DMS 273 (cell line): ENCODE data around the gene ZNF740.

Experiments used
- DNase-seq: peaks from one replicate; lab custom pipeline; 2025; ENCODE audit not compliant: unreplicated experiment; lab: John Stamatoyannopoulos, UW

Gene ZNF740

DNA sequence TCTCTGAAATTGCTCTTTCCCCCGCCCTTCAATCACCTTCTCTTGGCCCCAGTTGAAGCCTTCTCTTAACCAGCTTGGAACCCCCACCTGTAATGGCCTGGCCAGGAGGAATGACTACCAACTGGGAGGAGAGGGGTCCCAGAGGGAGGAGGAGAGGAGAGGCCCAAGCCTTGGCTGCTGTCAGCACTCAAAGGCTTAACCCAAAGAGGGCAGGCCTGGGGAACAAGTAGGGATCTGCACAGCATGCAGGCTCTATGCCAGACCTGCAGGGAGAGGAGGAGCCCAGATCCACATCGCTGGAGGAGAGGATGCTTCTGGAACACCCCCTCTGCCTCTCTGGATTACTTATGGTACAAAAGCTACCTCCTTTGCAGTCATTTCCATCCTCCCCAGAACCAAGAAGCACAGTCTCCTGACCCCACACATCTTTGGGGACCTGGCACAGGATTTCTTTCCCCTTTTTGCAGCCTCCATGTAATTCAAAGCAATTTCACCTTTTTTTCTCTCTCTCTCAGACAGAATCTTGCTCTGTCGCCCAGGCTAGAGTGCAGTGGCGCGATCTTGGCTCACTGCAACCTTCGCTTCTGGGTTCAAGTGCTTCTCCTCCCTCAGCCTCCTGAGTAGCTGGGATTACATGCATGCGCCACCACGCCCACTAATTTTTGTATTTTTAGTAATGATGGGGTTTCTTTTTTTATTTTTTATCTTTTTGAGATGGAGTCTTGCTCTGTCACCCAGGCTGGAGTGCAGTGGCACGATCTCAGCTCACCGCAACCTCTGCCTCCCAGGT, 45.3 kb downstream of the ZNF740 start:
- peak; percentile 46 for DNase-seq

DNA sequence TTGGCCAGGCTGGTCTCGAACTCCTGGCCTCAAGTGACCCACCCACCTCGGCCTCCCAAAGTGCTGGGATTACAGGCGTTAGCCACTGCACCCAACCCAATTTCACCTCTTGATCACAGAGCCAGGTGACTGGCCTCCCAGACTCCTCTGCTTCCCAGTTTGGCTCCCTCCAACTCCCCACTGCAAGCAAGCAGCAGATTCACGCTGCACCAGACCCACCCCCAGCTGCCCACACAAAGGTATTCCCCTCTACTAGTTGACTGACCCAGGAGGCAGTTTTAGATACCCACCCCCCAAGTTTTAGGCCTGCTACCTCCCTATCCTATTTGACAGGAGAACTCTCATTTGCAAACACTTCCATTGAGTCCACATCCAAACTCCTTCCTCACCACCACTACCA, 46.3 kb downstream of the ZNF740 start:
- no peak for DNase-seq

DNA sequence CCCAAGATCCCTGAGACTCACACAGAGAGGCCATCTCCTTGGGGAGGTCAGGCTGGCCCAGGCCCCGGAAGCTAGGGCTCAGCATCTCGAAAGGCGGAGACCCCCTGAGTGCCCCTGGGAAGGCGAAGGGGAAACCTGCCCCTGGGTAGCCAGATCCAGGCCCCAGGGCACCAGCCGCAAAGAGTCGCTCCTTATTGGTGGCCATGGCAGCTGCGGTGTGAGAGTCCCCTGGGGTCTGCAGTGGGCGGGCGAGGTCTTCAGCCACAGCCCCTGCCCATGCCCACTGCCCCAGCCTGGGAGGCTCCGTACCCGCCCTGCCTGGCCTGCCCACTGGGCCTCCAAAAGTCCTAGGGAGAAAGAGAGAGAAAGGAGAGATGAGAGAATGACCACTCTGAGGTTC, 46.8 kb downstream of the ZNF740 start:
- no peak for DNase-seq

DNA sequence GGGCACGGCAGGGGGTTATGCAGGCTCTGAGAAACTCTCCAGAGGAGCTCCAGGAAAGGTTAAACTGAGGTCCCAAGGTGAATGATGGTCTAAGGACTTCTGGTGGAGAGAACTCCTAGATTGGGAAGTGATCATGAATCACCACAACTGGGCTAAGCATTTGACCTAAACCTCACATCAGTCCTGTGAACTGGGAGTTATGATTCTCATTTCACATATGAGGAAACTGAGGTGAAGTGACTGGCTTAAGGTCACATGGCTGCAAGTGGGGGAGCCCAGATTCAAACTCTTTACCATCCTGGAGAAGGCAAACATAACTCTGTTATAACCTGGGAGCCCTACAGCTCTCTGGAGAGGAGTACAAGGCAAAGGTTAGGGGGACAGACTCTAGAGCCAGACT, 47.3 kb downstream of the ZNF740 start:
- no peak for DNase-seq

DNA sequence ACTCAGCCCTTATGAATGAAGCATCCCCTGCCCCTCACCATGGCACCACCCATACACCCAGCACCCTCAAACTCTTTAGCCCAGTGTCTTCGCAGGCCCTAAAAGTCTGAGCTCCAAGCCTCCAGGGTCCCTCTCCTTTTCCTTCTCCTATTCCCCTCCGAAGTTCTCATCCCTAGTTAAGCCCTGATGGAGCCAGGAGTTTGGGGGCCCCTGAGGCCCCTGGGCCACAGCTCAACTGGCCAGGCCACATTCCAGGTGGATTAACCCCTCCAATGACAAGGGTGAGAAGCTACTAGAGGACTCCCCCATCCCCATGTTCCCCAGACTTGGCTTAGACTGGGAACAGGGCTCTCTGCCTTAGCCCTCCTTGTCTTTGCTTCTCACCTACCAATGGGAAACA, 48.9 kb downstream of the ZNF740 start:
- no peak for DNase-seq

DNA sequence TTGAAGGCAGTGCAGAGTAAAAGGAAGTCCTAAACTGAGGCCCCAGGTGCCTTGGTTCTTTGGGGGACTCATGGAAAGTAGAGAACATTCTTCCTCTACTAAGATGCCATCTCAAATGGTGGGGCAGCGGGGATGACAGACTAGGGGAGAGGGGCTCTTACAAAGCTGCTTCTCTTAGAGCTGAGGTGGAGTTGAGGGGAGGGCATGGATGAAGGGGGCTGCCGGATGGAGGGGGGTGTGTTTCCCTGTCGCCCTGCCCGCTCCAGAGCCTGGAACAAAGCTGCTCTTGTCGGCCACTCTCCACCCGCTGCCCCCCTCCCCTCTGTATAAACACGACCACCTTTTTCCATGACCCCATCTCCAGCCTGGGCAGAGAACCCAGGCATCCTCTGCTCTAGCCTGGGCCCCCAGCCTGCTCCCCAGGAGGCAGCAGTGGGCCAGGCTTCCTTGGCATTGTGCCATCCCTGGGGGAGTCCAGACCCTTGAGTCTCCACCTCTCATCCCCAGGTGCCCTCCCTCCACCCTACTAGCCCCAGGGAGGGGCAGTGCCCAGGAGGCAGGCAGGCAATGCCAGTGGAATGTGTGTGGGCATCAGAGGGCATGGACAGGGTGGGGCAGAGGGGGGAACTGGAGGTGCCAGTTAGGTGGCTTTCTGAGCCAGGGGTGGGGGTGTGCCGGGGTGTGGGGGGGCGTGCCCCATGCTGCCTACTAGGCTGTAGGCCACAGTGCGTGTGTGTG, 49.8 kb downstream of the ZNF740 start:
- no peak for DNase-seq

DNA sequence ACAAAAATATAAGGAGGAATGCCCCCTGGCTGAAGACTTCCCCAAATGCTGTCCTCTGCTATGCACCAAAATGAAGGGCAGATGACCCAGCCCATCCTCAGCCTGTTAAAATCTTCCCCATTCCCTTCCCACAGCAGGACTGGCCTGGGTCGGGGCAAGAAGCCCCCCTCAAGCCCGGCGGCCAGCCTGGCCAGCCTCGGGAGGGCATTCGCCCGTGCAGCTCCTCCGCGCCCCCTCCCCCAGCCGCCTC, 51.1 kb downstream of the ZNF740 start:
- no peak for DNase-seq

DNA sequence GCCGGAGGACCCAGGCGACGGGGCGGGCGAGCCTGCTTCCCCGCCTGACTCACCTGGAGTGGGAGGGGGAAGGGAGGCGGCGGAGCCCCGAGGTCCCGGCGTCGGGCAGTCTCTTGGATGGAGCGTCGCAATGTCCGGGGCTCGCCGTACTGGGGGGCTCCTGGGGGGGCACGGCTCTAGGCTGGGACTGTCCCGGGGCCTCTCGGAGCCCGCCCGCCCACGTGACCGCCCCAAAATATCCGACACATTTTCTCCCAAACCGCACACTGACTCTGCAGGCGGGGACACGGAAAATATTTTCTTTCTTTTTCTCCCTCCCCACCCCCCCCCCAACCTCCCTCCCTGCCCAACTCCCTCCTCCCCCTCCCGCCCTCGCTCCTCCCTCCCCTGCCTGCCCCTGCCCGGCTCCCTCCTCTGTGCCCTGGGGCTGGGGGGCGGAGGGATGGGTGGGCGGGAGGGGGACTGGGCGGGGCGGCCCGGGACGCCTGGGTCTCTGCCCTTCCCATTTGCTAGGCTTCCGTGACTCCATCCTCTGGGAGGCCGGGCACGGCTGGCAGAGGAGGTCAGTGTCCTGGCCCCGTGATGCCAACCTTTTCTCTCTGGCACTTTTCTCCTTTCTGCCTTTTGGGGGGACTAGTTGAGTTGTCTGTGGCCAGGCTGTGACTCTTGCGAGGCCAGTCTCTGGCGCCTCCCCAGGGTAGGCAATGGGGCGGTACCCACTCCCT, 51.6 kb downstream of the ZNF740 start, which contains the start of gene RARG:
RARG (minus strand) TSS at position 289 of the 725 bp plus-strand sequence. CDS start 4,664 bp downstream, outside the sequence.
- DNase-seq = peak; percentile 72

DNA sequence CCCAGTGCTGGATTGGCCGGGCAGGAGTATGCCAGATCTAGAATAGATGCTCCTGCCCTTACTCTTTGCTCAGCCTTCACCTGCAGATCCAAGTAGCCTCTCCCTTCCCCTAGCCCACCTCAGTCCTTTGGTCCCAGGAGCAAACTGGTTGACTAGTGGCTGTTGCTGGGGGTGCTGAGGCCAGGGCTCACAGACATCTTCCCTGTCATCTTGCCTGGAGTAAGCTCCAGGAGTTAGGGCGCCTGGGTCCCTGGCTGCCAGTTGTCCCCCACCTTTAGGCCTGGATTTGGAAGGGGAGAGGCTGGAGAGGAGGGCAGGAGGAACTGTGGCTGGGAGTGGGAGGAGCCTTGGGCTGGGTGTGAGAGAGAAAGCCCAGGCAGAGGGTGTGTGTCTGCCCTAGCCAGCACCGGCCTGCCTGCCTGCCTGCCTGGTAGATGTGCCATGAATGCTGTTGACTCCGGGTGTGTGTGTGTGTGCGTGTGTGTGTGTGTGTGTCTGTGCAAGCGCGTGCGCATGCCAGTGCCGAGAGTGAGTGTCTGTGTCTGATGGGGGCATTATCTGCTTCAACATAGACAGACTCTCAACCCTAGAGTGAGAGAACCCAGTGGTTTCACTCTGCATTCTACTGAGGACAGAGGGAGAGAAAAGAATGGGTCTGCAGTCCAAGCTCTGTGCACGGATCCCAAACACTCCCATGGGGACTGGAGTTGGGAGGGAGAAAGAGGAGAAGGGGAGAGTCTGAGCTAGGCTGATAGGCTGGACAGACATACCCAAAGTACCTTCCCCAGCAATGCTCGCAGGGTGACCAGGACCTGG, 52.3 kb downstream of the ZNF740 start:
- DNase-seq = peak; percentile 49

DNA sequence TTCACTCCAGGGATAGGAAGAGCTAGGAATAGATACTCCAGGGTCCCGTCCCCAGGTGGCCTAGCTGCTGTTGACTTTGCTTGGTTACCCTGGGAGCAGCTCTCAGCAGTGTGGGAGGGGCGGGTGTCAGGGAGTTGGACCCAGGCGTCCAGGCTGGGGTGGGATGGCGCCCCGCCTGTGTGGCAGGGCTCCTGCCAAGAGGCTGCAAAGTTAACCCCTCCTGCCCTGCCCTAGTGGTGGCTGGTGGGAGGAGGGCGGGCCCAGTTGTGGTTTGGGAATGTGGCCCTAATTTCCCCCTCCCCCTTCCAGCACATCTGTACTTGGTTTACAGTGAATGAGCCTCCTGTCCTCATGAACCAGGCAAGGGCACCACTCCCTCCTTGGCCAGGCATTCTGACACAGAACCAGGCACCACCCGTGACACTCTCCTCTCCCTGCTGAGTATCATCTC, 53.2 kb downstream of the ZNF740 start:
- DNase-seq = no peak

DNA sequence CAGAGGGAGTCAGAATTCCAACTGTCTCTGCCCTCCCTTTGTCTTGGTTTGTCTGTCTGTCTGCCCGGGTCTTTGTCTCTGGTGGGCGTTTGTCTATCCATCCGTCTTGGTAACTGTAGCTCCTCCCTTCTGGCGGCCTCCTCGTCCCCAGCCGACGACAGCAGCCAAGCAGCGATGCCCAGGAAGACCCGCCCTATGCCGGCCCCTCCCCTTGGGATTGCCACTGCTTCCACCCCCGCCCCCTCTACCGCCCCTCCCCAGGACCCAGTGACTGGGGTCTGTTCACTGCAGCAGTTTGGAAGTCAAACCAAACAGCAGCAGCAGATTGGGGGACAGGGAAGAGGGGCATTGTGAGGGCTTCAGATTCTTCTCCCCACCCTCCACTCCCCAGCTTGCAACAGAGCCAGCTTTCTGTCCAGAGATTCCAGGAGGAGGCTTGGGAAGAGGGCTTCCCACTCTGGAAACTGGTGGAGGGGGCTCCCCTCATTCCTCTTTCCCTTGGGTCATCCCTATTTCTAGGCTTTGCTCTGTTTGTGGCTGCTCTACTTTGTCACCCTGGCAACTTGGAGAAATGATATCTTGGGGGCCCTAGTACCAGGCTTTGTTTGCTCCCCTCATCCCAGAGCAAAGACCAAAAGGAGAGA, 53.9 kb downstream of the ZNF740 start:
- peak; percentile 34 for DNase-seq

DNA sequence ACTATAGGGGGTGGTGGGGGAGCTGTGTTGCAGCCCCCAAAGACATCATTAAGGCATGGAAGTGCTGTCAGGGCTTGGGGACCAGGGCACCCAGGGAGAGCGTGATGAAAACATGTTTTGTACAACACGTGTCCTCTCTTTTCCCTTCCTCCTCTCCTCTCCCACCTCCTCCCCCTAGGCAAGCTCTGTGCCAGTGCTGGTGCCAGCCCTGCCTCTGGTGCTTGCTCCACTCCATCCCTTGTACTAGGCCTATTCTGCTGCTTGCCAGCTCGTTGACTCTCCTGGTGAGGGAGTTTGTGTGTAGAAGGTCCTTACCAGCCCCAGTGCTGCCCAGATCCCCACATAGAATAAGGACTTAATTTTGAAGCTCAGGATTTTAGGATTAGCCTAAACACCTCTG, 54.6 kb downstream of the ZNF740 start:
- DNase-seq = no peak

DNA sequence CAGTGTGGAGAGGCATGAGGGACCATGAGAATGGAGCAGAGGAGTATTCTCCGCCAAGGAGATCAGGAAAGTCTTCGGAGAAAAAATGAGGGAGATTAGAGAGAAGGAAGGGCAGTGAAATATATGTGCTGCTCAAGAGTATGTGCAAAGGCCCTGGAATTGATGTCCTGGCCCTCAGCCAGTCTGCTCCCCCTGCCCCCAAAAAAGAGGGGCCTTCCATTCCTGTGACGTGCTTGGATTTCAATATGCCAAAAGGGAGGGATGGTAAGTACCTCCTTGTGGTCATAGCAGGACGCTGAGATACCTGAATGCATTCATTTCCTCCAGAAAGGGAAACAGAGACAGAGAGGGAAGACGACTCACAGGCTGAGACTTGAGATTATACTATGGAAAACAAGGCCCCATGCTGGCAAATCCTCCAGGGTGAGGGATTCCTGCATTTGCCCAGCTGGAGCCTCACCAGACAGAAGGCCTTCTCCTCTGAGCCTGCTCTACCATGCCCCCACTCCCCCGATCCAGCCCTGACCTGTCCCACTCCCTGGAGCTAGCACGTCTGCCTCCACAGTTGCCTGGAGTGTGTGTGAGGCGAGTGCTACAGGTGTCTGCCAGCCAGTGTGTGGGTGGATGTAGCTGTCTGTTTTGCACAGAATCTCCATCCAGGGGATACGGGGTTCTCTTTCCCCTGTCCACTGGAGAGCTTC, 55.4 kb downstream of the ZNF740 start:
- DNase-seq = peak; percentile 65

DNA sequence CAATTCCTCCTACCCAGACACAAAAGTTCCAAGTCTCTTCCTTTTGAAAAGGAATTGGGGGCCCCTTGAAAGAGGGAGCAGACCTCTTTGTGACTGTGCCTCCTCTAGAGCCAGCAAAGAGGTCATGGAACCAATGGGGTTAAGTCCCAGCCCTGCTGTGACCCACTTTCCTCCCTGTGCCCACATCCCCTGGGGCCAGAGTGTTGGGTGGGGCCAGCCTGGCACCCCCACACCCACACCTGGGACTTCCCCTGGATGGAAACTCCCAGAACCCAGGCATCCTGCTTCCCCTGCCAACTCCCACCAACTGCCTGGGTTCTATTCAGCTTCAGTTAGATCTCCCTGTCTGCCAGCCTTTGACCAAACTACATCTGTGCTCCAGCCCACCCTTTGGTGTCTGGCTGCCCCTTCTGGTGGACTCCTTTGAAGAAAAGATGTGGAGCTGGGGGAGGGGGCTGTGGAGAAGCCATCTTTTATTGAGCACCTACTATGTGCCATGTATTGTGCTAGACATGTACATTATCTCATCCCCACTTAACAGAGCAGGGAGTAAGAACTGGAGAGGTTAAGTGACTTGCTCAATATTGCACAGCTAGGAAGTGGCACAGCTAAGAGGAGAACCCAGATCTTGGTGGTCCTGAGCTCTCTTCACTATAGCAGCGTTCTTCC, 56.1 kb downstream of the ZNF740 start:
- DNase-seq = no peak

DNA sequence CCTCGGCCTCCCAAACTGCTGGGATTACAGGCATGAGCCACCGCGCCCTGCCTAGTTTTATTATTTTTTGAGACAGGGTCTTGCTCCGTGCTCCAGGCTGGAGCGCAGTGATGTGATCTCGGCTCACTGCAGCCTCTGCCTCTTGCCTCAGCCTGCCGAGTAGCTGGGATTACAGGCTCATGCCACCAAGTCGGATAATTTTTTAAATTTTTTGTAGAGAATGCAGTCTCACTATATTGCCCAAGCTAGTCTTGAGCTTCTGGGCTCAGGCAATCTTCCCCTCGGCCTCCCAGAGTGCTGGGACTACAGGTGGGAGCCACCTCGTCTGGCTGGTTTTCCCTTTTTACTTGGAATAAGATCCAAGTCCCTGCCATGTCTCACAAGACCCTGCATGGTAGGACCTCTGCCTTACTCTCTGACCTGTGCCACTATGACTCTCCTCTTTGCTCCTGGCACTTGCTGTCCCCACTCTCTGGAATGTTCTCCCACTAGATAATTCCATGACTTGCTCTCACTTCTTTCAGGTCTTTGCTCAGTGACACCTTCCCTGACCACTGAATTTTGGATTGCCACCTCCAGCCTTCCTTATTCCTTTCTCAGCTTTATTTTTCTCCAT, 59.2 kb downstream of the ZNF740 start:
- no peak for DNase-seq

DNA sequence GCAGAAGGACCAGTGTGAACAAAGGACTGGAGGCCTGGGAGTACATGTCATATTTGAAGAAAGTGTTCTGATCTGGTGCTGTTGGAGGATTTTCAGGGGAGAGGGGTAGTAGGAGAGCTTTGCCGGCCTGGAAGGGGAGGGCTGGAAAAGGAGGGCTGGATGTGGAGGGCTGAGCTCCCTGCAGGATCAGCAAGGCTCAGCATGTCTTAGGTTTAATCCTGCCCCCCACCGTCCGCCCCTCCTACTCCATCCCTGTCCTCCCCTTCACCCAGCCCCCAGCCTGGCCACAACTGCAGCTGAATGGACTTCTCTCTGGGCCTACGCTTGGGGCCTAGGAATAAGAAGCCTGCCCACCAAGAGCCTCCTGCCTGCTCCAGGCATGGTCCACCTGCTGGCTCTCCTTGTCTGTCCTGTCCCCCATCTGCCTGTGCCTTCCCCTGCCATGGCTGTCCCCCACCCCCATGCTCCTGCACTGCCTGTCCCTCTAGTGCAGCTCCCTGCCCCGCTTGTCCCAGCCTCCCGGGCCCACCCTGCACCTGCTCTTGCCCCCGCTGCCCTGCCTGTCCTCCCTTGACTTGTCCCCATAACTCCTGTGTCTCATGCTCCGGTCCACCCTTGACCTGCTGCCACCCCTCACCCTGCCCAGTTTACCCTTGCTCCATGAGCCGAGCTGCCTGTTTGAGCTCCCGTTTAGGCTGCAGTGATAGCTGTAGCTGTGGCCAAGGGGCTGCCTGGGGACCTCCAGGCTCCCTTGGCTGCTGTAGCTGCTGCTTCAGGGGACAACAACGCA, 61.3 kb downstream of the ZNF740 start:
- DNase-seq = no peak

DNA sequence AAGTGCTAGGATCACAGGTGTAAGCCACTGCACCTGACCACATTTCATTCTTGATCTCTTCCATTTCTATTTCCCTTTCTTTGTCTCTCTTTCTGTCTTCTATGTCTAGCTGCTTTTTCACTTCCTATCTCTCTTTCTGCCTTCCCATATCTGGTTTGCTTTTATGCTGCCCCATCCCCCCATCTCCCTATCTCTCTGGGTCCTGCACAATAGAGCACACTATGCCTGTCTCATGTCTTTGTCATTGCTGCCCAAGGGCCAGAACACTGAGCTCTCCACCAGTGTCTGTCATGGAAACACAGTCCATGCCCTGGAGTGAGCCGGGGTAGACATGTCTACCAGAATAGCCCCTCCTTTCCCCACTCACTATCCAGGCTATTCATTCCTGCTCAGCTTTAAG, 63.8 kb downstream of the ZNF740 start:
- DNase-seq = no peak
